Measurements from ENCODE around the gene CNRIP1.
"Not testable (repeated sequence)": the region's sequence is repeated elsewhere in the genome, so short reads cannot be mapped to it uniquely, and the experiment has no call there.

The CNRIP1 gene

GRCh38 chr2:68341062-68341329 is 21.2 kb upstream of the CNRIP1 start:
- in situ Hi-C loops (cut with MboI; ENCODE audit: low sequenced_read_pairs) = no loop called here

GRCh38 chr2:68340226-68341061 is 20.7 kb upstream of the CNRIP1 start:
- in situ Hi-C loops (cut with MboI; ENCODE audit: low sequenced_read_pairs) = no loop called here

GRCh38 chr2:68336192-68336591 is 16.4 kb upstream of the CNRIP1 start:
- in situ Hi-C loops (cut with MboI; ENCODE audit: low sequenced_read_pairs) = no loop called here

DNA sequence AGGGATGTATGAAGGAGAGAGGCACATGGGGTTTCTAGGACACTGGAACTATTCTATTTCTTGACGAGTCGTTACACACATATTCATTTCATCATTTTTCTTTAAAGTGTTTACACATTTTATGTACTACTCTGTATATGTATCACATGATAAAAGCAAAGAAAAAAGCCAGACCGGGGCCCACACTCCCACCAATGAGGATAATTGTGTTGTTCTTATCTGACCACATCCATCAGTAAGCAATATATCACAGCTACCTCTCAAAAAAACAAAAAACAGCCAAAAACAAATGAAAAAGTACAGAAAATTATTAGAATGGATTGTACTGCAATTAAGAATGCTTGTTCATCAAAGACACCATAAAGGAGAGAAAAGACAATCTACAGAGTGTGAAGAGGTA is 14.2 kb upstream of the CNRIP1 start:
- in situ Hi-C loops (cut with MboI; ENCODE audit: low sequenced_read_pairs) = no loop called here

DNA sequence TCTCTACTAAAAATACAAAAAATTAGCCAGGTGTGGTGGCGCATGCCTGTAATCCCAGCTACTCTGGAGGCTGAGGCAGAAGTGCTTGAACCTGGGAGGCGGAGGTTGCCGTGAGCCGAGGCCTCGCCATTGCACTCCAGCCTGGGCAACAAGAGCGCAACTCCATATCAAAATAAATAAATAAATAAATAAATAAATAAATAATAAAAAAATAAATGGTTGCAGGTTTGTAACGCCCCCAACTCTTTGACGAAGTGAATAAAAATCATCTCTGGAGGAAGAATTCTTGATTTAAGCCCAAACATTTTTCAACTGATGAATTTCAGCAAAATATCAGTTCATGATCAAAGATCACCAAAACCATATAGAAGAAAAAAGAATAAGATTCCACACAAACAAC is 13.3 kb upstream of the CNRIP1 start:
- in situ Hi-C loops (cut with MboI; ENCODE audit: low sequenced_read_pairs) = no loop called here

- in situ Hi-C loops (cut with MboI; ENCODE audit: low sequenced_read_pairs) = no loop called here
These were observed 10.9 kb upstream of the CNRIP1 start for GRCh38 chr2:68330691-68331090.

DNA sequence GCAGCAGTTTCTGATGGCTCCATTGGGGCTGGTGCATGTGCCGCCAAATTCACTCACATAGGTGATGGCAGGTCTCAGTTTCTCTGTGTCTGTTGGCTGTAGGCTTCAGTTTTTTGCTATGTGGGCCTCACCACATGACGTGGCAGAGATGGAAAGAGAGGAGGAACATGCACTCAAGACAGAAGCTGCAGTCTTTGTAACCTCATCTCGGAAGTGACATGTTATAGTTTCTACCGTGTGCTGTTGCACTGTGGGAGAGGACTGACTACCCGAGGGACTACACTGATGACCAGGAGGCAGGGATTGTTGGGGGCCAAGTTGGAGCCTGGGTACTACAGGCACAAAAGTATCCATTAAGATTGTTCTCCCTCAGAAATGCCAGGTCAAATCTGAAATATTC is 9.2 kb upstream of the CNRIP1 start:
- in situ Hi-C loops (cut with MboI; ENCODE audit: low sequenced_read_pairs) = no loop called here

DNA sequence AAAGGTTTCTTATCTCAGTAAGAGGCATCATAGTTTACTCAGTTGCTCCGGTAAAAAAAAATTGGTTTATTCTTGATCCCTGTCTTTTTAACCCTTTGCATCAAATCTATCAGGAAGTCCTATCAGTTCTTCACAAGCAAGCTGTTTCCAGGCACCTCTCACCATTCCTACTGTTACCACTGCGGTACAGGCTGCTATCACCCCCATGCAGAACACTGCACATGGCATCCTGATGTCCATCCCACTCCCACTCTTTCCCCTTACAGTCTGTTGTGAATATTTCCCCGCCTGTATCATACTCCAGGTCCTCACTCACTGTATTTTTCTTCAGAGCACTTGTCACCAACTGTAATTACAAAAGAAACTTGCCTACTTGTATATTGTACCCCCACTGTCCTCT is 5.3 kb upstream of the CNRIP1 start:
- in situ Hi-C loops (cut with MboI; ENCODE audit: low sequenced_read_pairs) = no loop called here

DNA sequence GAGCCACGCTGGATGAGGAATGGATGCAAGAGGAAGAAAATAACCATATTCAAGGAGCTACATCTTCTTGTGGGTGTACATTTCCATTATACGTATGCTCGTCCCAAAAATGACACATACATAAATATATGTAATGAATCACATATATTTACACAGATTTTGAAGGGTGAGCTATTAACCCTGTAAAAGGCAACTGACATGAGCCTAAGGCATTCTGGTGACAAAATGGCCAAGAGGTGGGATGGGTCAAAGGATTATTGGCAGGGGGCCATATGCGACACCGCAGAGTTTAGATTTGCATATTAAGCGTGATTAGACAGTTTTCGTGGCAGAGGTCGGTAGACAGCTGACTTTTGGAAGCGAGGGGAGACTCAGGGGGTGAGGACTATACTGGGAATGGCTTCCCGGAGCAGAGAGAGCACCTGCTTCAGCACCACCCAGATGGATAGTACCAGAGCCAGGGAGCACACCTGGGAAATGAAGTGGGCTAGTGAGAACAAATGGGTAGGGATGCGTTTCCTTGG is 431 bp upstream of the CNRIP1 start:
- in situ Hi-C loops (cut with MboI; ENCODE audit: low sequenced_read_pairs) = no loop called here

DNA sequence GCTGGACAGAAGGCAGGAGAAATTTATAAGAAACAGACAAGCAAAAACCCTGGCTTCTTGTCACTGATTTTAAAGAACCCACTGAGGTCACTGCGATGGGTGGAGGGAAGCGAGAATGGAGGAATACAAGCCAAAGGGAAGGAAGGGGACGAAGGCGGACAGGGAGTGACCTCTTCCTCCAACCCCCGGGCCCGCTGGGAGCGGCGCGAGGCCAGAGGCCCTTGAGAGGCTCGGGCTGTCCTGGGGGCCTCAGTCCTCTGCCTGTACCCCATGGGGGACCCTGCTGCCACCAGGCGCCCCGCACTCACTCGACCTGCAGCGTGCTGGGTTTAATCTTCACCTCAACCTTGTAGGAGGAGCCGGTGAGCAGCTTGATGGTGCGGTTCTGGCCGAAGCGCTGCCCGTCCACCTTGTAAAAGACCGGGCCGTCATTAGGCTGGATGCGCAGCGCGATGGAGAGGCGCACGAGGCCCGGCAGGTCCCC is 793 bp downstream of the CNRIP1 start:
- in situ Hi-C loops (cut with MboI; ENCODE audit: low sequenced_read_pairs) = no loop called here

- in situ Hi-C loops (cut with MboI; ENCODE audit: low sequenced_read_pairs) = no loop called here
These were observed 1.5 kb downstream of the CNRIP1 start for GRCh38 chr2:68317971-68318913.

- in situ Hi-C loops (cut with MboI; ENCODE audit: low sequenced_read_pairs) = no loop called here
These were observed 3.6 kb downstream of the CNRIP1 start for GRCh38 chr2:68316111-68316510.

- in situ Hi-C loops (cut with MboI; ENCODE audit: low sequenced_read_pairs) = no loop called here
These were observed 8.7 kb downstream of the CNRIP1 start for GRCh38 chr2:68311033-68311432.

- in situ Hi-C loops (cut with MboI; ENCODE audit: low sequenced_read_pairs) = no loop called here
These were observed 10.3 kb downstream of the CNRIP1 start for GRCh38 chr2:68309426-68309825.

DNA sequence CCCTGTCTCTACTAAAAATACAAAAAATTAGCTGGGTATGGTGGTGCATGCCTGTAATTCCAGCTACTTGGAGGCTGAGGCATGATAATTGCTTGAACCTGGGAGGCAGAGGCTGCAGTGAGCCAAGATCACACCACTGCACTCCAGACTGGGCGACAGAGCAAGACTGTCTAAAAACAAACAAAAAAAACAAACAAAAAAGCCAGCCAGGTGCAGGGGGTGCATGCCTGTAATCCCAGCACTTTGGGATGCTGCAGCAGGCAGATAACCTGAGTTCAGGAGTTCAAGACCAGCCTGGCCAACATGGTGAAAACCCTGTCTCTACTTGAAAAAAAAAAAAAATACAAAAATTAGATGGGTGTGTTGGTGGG is 15.9 kb downstream of the CNRIP1 start:
- in situ Hi-C loops (cut with MboI; ENCODE audit: low sequenced_read_pairs) = not testable (repeated sequence)

- in situ Hi-C loops (cut with MboI; ENCODE audit: low sequenced_read_pairs) = no loop called here
These were observed 16.5 kb downstream of the CNRIP1 start for GRCh38 chr2:68303033-68303901.

GRCh38 chr2:68302281-68302875 is 17.4 kb downstream of the CNRIP1 start:
- in situ Hi-C loops (cut with MboI; ENCODE audit: low sequenced_read_pairs) = no loop called here

GRCh38 chr2:68295516-68295915 is 24.2 kb downstream of the CNRIP1 start:
- in situ Hi-C loops (cut with MboI; ENCODE audit: low sequenced_read_pairs) = no loop called here

GRCh38 chr2:68294913-68295312 is 24.8 kb downstream of the CNRIP1 start:
- in situ Hi-C loops (cut with MboI; ENCODE audit: low sequenced_read_pairs) = no loop called here

GRCh38 chr2:68294187-68294586 is 25.6 kb downstream of the CNRIP1 start:
- in situ Hi-C loops (cut with MboI; ENCODE audit: low sequenced_read_pairs) = no loop called here
